Neural progenitor cell (in vitro differentiated cells): ENCODE measurements around the gene NSFL1C. TPM values are rescaled to one million over a fixed set of nuclear protein-coding genes. Genes with fewer than 3 reads are reported as not detected.

Source experiments
- DNase-seq: peaks from one replicate; pipeline ENCODE4 v3.0.0-alpha.2; 2016; ENCODE audit warnings: low spot score
- H2AFZ ChIP-seq: fragments of 200-600 bp; sonication (generic); replicated peaks from 2 replicates; pipeline ENCODE4 v1.6.1; 2016; ENCODE audit warnings: antibody characterized with exemption
- H3F3A ChIP-seq: fragments of 200-600 bp; sonication (generic); 2 replicates; pipeline ENCODE4 v1.6.1; 2016; ENCODE audit warnings: antibody characterized with exemption, low read depth
- H3K27ac ChIP-seq: fragments of 200-600 bp; sonication (generic); 2 replicates; pipeline ENCODE4 v1.5.1; 2016; ENCODE audit warnings: mild to moderate bottlenecking
- H3K27me3 ChIP-seq: fragments of 200-600 bp; sonication (generic); 2 replicates; pipeline ENCODE4 v1.6.1; 2016; ENCODE audit warnings: mild to moderate bottlenecking, moderate library complexity
- H3K36me3 ChIP-seq: fragments of 200-600 bp; sonication (generic); 2 replicates; pipeline ENCODE4 v1.5.1; 2016
- H3K4me1 ChIP-seq: fragments of 200-600 bp; sonication (generic); 2 replicates; pipeline ENCODE4 v1.6.1; 2016; ENCODE audit warnings: mixed run types
- H3K4me2 ChIP-seq: fragments of 200-600 bp; sonication (generic); 2 replicates; pipeline ENCODE4 v1.6.1; 2016
- H3K4me3 ChIP-seq: fragments of 200-600 bp; sonication (generic); 2 replicates; pipeline ENCODE4 v1.5.1; 2016
- H3K79me2 ChIP-seq: fragments of 200-600 bp; sonication (generic); 2 replicates; pipeline ENCODE4 v1.6.1; 2016; ENCODE audit warnings: low read depth
- H3K9ac ChIP-seq: fragments of 200-600 bp; sonication (generic); 2 replicates; pipeline ENCODE4 v1.6.1; 2016
- H3K9me3 ChIP-seq: fragments of 200-600 bp; sonication (generic); 2 replicates; pipeline ENCODE4 v1.5.1; 2016; ENCODE audit warnings: low read depth
- H4K20me1 ChIP-seq: fragments of 200-600 bp; sonication (generic); 2 replicates; pipeline ENCODE4 v1.6.1; 2016; ENCODE audit warnings: low read depth
- H3K27ac Mint-ChIP-seq: 3 replicates; pipeline ENCODE4 v1.8.0; 2021; ENCODE audit warnings: mixed read lengths
- H3K27me3 Mint-ChIP-seq: 2 replicates; pipeline ENCODE4 v1.8.0; 2022; ENCODE audit warnings: low read depth, mild to moderate bottlenecking, inconsistent platforms, moderate library complexity, mixed read lengths; ENCODE audit not compliant: insufficient read depth
- H3K36me3 Mint-ChIP-seq: 3 replicates; pipeline ENCODE4 v1.8.0; 2021; ENCODE audit warnings: mixed read lengths
- H3K4me1 Mint-ChIP-seq: 3 replicates; pipeline ENCODE4 v1.8.0; 2021; ENCODE audit warnings: mixed read lengths
- H3K4me3 Mint-ChIP-seq: 3 replicates; pipeline ENCODE4 v1.8.0; 2021; ENCODE audit warnings: mild to moderate bottlenecking, moderate library complexity, mixed read lengths
- H3K9me3 Mint-ChIP-seq: 3 replicates; pipeline ENCODE4 v1.8.0; 2020; ENCODE audit warnings: mixed read lengths
- CTCF ChIP-seq: fragments of 200-600 bp; sonication (generic); IDR thresholded peaks from 2 replicates; pipeline ENCODE4 v1.5.1; 2017; ENCODE audit warnings: antibody characterized with exemption, mild to moderate bottlenecking
- EZH2 ChIP-seq: fragments of 200-600 bp; sonication (generic); IDR thresholded peaks from 2 replicates; pipeline ENCODE4 v1.6.1; 2017; ENCODE audit warnings: antibody characterized with exemption, mild to moderate bottlenecking, moderate library complexity
- EZH2phosphoT487 ChIP-seq: fragments of 200-600 bp; sonication (generic); IDR thresholded peaks from 2 replicates; pipeline ENCODE4 v1.6.1; 2017; ENCODE audit warnings: antibody characterized with exemption
- total RNA-seq: library from RNA; depleted of rRNA; stranded (reverse); fragments of >200 nt; gene quantifications from 2 replicates; pipeline ENCODE4 v1.2.3, GENCODE V29; 2015; ENCODE audit warnings: low replicate concordance

NSFL1C gene
- total RNA-seq, 1 donor from 2014 or later = 30.5 TPM

GRCh38 chr20:1477896-1478490 is 11.3 kb upstream of the NSFL1C start:
- Mint-ChIP-seq H3K4me3 (no peak overlapping the region), H3K4me1 (no peaks in the 10 kb centered on the region), H3K36me3 (no peaks in the 10 kb centered on the region), H3K27ac (no peak overlapping the region), H3K9me3 (no peaks in the 10 kb centered on the region), H3K27me3 (peaks cover 8% of the 10 kb centered on the region)
- DNase-seq = no peak
- Histone ChIP-seq H3K79me2 (no peaks in the 10 kb centered on the region), H2AFZ (no peak overlapping the region), H3F3A (no peaks in the 10 kb centered on the region), H4K20me1 (no peaks in the 10 kb centered on the region), H3K4me2 (no peak overlapping the region), H3K36me3 (no peaks in the 10 kb centered on the region), H3K9me3 (no peaks in the 10 kb centered on the region), H3K4me1 (no peaks in the 10 kb centered on the region), H3K9ac (no peak overlapping the region), H3K4me3 (no peak overlapping the region), H3K27me3 (no peaks in the 10 kb centered on the region), H3K27ac (no peak overlapping the region)
- TF ChIP-seq CTCF (no peak), EZH2phosphoT487 (no peak), EZH2 (no peak)

- H3F3A ChIP-seq = no peaks in the 10 kb centered on the region
- Mint-ChIP-seq H3K27ac (no peak overlapping the region), H3K4me3 (no peak overlapping the region), H3K4me1 (no peaks in the 10 kb centered on the region), H3K36me3 (no peaks in the 10 kb centered on the region), H3K9me3 (no peaks in the 10 kb centered on the region), H3K27me3 (peaks cover 8% of the 10 kb centered on the region)
- no peaks in the 10 kb centered on the region for H3K27me3 ChIP-seq
- no peak overlapping the region for H3K4me3 ChIP-seq
- H3K36me3 ChIP-seq = no peaks in the 10 kb centered on the region
- TF ChIP-seq EZH2 = no peak
- TF ChIP-seq CTCF = no peak
- TF ChIP-seq EZH2phosphoT487 = no peak
- H4K20me1 ChIP-seq = no peaks in the 10 kb centered on the region
- no peak overlapping the region for H3K9ac ChIP-seq
- no peaks in the 10 kb centered on the region for H3K9me3 ChIP-seq
- no peak overlapping the region for H3K27ac ChIP-seq
- peak overlapping the region; percentile 63 for H2AFZ ChIP-seq
- no peaks in the 10 kb centered on the region for H3K4me1 ChIP-seq
- H3K4me2 ChIP-seq = no peak overlapping the region
- H3K79me2 ChIP-seq = no peaks in the 10 kb centered on the region
- DNase-seq = no peak
Measured at GRCh38 chr20:1474817-1475603, 8.4 kb upstream of the NSFL1C start.

GRCh38 chr20:1474325-1474724 is 7.7 kb upstream of the NSFL1C start:
- no peak for DNase-seq
- Histone ChIP-seq H3K27me3 (no peaks in the 10 kb centered on the region), H2AFZ (no peak overlapping the region), H3K4me3 (no peak overlapping the region), H3K4me2 (no peak overlapping the region), H4K20me1 (no peaks in the 10 kb centered on the region), H3K27ac (no peak overlapping the region), H3F3A (no peaks in the 10 kb centered on the region), H3K4me1 (no peaks in the 10 kb centered on the region), H3K9me3 (no peaks in the 10 kb centered on the region), H3K9ac (no peak overlapping the region), H3K36me3 (no peaks in the 10 kb centered on the region), H3K79me2 (no peaks in the 10 kb centered on the region)
- peaks cover 2% of the 10 kb centered on the region for H3K4me1 Mint-ChIP-seq
- TF ChIP-seq CTCF = no peak
- TF ChIP-seq EZH2phosphoT487 = no peak
- H3K27me3 Mint-ChIP-seq = peaks cover 8% of the 10 kb centered on the region
- no peak overlapping the region for H3K4me3 Mint-ChIP-seq
- no peaks in the 10 kb centered on the region for H3K9me3 Mint-ChIP-seq
- no peaks in the 10 kb centered on the region for H3K36me3 Mint-ChIP-seq
- no peak overlapping the region for H3K27ac Mint-ChIP-seq
